Kidney epithelial cell (primary cell): ENCODE measurements around the gene GPR156. TPM values are rescaled to one million over a fixed set of nuclear protein-coding genes. Genes with fewer than 3 reads are reported as not detected.

Source experiments
- DNase-seq: peaks from one replicate; pipeline ENCODE4 v3.0.0-alpha.2; 2010; ENCODE audit warnings: low read depth
- H3K27me3 ChIP-seq: 2 replicates; pipeline ENCODE4 v1.6.0; 2011; ENCODE audit warnings: low read length; ENCODE audit not compliant: control insufficient read depth, insufficient read depth
- H3K36me3 ChIP-seq: 2 replicates; pipeline ENCODE4 v1.5.1; 2011; ENCODE audit warnings: low read length; ENCODE audit not compliant: control insufficient read depth, insufficient read depth
- H3K4me3 ChIP-seq: 2 replicates; pipeline ENCODE4 v1.5.1; 2011; ENCODE audit warnings: low read depth, mild to moderate bottlenecking, control low read depth, low read length
- CTCF ChIP-seq: IDR thresholded peaks from 2 replicates; pipeline ENCODE4 v1.5.1; 2011; ENCODE audit warnings: mild to moderate bottlenecking, moderate library complexity, low read length, control low read depth, inconsistent platforms; ENCODE audit not compliant: insufficient read depth, poor library complexity, severe bottlenecking
- total RNA-seq: library from RNA; depleted of rRNA; stranded (reverse); fragments of >200 nt; gene quantifications from 2 replicates; pipeline ENCODE4 v1.2.3, GENCODE V29; 2015

Gene GPR156
- total RNA-seq, 1 donor from 2014 or later, result 0.63 TPM

DNA sequence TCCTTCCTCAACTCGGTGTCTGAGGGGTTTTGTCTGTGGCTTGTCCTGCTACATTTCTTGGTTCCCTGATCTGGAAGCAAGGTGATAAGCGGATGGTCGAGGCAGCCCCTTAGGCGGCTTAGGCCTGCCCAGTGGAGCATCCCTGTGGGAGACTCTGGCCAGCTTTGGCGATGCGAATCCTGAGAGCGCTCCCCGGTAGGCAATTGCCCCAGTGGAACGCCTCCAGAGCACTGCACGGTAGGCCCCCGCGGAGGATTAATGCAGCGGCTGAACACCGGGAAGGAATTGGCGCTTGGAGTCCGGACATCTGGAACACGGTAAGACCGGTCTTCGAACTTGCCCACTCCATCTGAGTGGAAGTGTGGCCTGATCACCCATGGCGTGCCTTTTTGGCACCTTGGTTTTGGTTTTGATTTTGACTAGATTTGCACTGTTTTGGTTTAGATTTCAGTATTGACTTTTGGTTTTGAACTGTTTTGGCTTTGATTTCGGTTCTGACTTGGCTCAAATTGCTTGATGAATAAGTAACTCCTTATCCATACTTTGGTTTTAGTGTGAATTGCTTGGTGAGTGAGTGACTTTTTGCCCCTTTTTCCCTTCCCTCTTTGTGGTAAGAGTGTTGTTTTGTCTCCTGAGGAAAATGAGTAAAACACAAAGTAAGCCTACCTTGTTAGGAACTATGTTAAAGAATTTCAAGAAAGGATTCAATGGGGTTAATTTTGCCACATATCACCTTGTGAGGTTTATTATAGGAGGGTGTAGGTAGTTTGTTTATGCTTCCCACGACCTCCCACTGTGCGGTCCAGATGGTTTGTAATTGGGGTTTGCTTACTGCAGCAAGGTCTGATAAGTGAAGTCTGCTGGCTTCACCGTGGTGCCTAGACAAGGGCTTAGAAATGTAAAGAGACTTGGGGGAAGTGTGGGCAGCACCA is 27.1 kb upstream of the GPR156 start:
- Histone ChIP-seq H3K36me3 (no peaks in the 10 kb centered on the region), H3K4me3 (no peak overlapping the region), H3K27me3 (no peaks in the 10 kb centered on the region)
- DNase-seq, result no peak
- TF ChIP-seq CTCF, result no peak

GRCh38 chr3:120306519-120307455 is 21.8 kb upstream of the GPR156 start:
- no peak for TF ChIP-seq CTCF
- no peak for DNase-seq
- Histone ChIP-seq H3K4me3 (no peak overlapping the region), H3K27me3 (no peaks in the 10 kb centered on the region), H3K36me3 (no peaks in the 10 kb centered on the region)

DNA sequence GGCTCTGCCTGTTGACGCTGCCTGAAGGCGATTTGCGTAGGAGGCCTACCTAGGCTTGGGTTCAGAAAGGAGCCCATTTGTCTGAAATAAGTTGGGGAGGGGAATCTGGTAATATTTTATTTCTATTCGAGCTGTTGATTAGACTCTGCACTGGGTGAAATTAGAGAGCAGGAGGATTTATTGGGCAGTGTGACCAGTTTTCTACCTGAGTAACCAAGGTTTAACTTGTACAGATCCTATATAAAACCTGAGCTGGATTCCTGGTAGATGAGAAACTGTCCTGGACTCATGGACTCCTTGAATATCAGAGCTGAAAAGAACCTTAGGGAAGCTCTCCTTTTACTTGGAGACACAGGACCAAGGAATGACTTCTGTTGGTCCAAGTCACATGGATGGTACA is 19.6 kb upstream of the GPR156 start:
- Histone ChIP-seq H3K4me3 (no peak overlapping the region), H3K27me3 (no peaks in the 10 kb centered on the region), H3K36me3 (no peaks in the 10 kb centered on the region)
- TF ChIP-seq CTCF, result no peak
- no peak for DNase-seq

GRCh38 chr3:120302361-120302760 is 17.3 kb upstream of the GPR156 start:
- no peak for TF ChIP-seq CTCF
- no peak for DNase-seq
- H3K36me3 ChIP-seq, result no peaks in the 10 kb centered on the region
- H3K27me3 ChIP-seq, result no peaks in the 10 kb centered on the region
- no peak overlapping the region for H3K4me3 ChIP-seq

DNA sequence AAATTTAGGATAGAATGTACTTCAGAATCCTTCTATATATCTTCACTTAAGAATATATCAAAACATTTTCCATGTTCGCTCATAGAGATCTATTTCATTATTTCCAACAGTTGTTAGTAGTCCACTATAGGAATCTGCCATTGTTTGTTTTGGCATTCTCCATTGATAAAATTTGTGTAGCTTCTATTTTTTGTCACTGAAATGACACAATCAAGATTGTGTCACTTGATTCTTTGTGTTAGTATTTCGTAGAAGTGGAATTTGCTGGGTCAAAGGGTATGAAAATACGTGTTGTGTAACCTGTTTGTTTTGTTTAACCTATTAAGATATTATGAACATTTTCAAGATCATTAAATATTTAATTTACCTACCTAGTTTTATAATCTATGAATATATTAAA is 15.9 kb upstream of the GPR156 start:
- Histone ChIP-seq H3K27me3 (no peaks in the 10 kb centered on the region), H3K4me3 (no peak overlapping the region), H3K36me3 (no peaks in the 10 kb centered on the region)
- no peak for TF ChIP-seq CTCF
- DNase-seq, result no peak
